Smooth muscle cell (in vitro differentiated cells): ENCODE results near the gene SLC35A3. TPM values are rescaled to one million over a fixed set of nuclear protein-coding genes. Genes with fewer than 3 reads are reported as not detected.
A peak's percentile ranks its signal among the peaks of the same experiment; 100 is the strongest.

Source experiments
- DNase-seq: peaks from one replicate; lab custom pipeline; 2025; ENCODE audit not compliant: unreplicated experiment; lab: John Stamatoyannopoulos, UW
- H2AFZ ChIP-seq: fragments of 200-600 bp; sonication (generic); 2 replicates; pipeline ENCODE4 v1.6.0; 2016; ENCODE audit warnings: antibody characterized with exemption, low read depth, mild to moderate bottlenecking
- H3F3A ChIP-seq: fragments of 200-600 bp; sonication (generic); 2 replicates; pipeline ENCODE4 v1.6.0; 2017; ENCODE audit warnings: antibody characterized with exemption, low read depth
- H3K27ac ChIP-seq: fragments of 200-600 bp; sonication (generic); 2 replicates; pipeline ENCODE4 v1.5.1; 2016; ENCODE audit warnings: low read depth, mild to moderate bottlenecking
- H3K27me3 ChIP-seq: fragments of 200-600 bp; sonication (generic); 2 replicates; pipeline ENCODE4 v1.6.1; 2016; ENCODE audit warnings: low read depth, mild to moderate bottlenecking
- H3K36me3 ChIP-seq: fragments of 200-600 bp; sonication (generic); 2 replicates; pipeline ENCODE4 v1.5.1; 2016; ENCODE audit warnings: low read depth
- H3K4me1 ChIP-seq: fragments of 200-600 bp; sonication (generic); 2 replicates; pipeline ENCODE4 v1.5.1; 2016; ENCODE audit warnings: low read depth
- H3K4me2 ChIP-seq: fragments of 200-600 bp; sonication (generic); 2 replicates; pipeline ENCODE4 v1.6.0; 2016; ENCODE audit warnings: mild to moderate bottlenecking
- H3K4me3 ChIP-seq: fragments of 200-600 bp; sonication (generic); 2 replicates; pipeline ENCODE4 v1.5.1; 2016; ENCODE audit warnings: mild to moderate bottlenecking
- H3K79me2 ChIP-seq: fragments of 200-600 bp; sonication (generic); 2 replicates; pipeline ENCODE4 v1.6.0; 2016; ENCODE audit warnings: low read depth, mild to moderate bottlenecking
- H3K9ac ChIP-seq: fragments of 200-600 bp; sonication (generic); 2 replicates; pipeline ENCODE4 v1.6.0; 2016; ENCODE audit warnings: low read depth
- H3K9me3 ChIP-seq: fragments of 200-600 bp; sonication (generic); replicated peaks from 2 replicates; pipeline ENCODE4 v1.5.1; 2016; ENCODE audit warnings: low read depth
- H4K20me1 ChIP-seq: fragments of 200-600 bp; sonication (generic); 2 replicates; pipeline ENCODE4 v1.6.0; 2016; ENCODE audit warnings: low read depth
- CTCF ChIP-seq: fragments of 200-600 bp; sonication (generic); IDR thresholded peaks from 2 replicates; pipeline ENCODE4 v1.5.1; 2017; ENCODE audit warnings: borderline replicate concordance, mild to moderate bottlenecking, antibody characterized with exemption; ENCODE audit not compliant: insufficient read depth, poor library complexity, severe bottlenecking
- WGBS: methylation state at CpG from one replicate; pipeline ENCODE4 v1.1.7; 2016; ENCODE audit warnings: low lambda C conversion rate; 5-methylcytosine and 5-hydroxymethylcytosine counted together
- polyA plus RNA-seq: library from polyadenylated mRNA; unstranded; fragments of >200 nt; fragmentation: Nextera tagmentation; extraction: Ambion mirVana; gene quantifications from 2 replicates; pipeline ENCODE4 v1.2.1, GENCODE V29; 2016
- total RNA-seq: library from RNA; depleted of rRNA; stranded (reverse); fragments of >200 nt; gene quantifications from 2 replicates; pipeline ENCODE4 v1.2.3, GENCODE V29; 2014

SLC35A3 gene
- total and polyA plus RNA-seq, 2 experiments from 2014 or later = 8.2 to 33.5 TPM

- H3K4me1 ChIP-seq = no peaks in the 10 kb centered on the region
- WGBS = 94% methylated on average over 3 of the region's 3 CpGs
Observed at GRCh38 chr1:99950486-99950885, 19.3 kb upstream of the SLC35A3 start.

GRCh38 chr1:99952522-99952921 is 17.3 kb upstream of the SLC35A3 start:
- 93% methylated on average over 1 of the region's 1 CpG for WGBS
- TF ChIP-seq CTCF = no peak

More at GRCh38 chr1:99950486-99950885, 19.3 kb upstream of the SLC35A3 start:
- TF ChIP-seq CTCF = no peak
- no peaks in the 10 kb centered on the region for H4K20me1 ChIP-seq
- H3K9me3 ChIP-seq = no peaks in the 10 kb centered on the region
- no peaks in the 10 kb centered on the region for H3K36me3 ChIP-seq
- no peak for DNase-seq
- H3F3A ChIP-seq = no peaks in the 10 kb centered on the region
- H3K27ac ChIP-seq = no peak overlapping the region
- H3K79me2 ChIP-seq = no peaks in the 10 kb centered on the region
- H2AFZ ChIP-seq = no peak overlapping the region
- no peaks in the 10 kb centered on the region for H3K27me3 ChIP-seq
- H3K4me3 ChIP-seq = no peak overlapping the region
- H3K4me2 ChIP-seq = no peak overlapping the region
- H3K9ac ChIP-seq = no peak overlapping the region

DNA sequence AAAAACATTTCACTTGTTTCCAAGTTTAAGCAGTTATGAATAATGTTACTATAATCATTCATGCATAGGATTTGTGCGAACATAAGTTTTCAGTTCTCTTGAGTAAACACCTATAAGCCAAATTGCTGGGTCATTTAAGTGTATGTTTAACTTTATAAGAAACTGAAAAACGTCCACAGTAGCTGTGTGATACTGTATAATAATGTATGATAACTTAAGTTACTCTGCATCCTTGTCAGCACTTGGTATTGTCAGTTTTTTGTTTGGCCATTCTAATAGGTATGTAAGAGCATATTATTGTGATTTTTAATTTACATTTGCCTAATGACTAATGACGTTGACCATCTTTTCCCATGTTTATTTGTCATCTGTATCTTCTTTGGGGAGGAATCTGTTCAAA is 14.4 kb upstream of the SLC35A3 start:
- no peak for DNase-seq
- no peaks in the 10 kb centered on the region for H3F3A ChIP-seq
- no peak overlapping the region for H2AFZ ChIP-seq
- no peak overlapping the region for H3K4me3 ChIP-seq
- H3K27me3 ChIP-seq = no peaks in the 10 kb centered on the region
- no peaks in the 10 kb centered on the region for H3K79me2 ChIP-seq
- no peak overlapping the region for H3K27ac ChIP-seq
- TF ChIP-seq CTCF = no peak
- WGBS = 89% methylated on average over 3 of the region's 3 CpGs
- no peaks in the 10 kb centered on the region for H3K36me3 ChIP-seq
- H3K4me1 ChIP-seq = no peaks in the 10 kb centered on the region
- no peaks in the 10 kb centered on the region for H4K20me1 ChIP-seq
- no peaks in the 10 kb centered on the region for H3K9me3 ChIP-seq
- H3K4me2 ChIP-seq = no peak overlapping the region
- no peak overlapping the region for H3K9ac ChIP-seq

More at GRCh38 chr1:99952522-99952921, 17.3 kb upstream of the SLC35A3 start:
- Histone ChIP-seq H3K79me2 (no peaks in the 10 kb centered on the region), H3K27ac (no peak overlapping the region), H3K4me3 (no peak overlapping the region), H3K4me2 (no peak overlapping the region), H3K36me3 (no peaks in the 10 kb centered on the region), H2AFZ (no peak overlapping the region), H3K9me3 (no peaks in the 10 kb centered on the region), H3K27me3 (no peaks in the 10 kb centered on the region), H4K20me1 (no peaks in the 10 kb centered on the region), H3K9ac (no peak overlapping the region), H3F3A (no peaks in the 10 kb centered on the region), H3K4me1 (no peaks in the 10 kb centered on the region)
- no peak for DNase-seq

GRCh38 chr1:99956755-99957154 is 13.0 kb upstream of the SLC35A3 start:
- Histone ChIP-seq H3F3A (no peaks in the 10 kb centered on the region), H3K9ac (no peak overlapping the region), H4K20me1 (no peaks in the 10 kb centered on the region), H3K36me3 (no peaks in the 10 kb centered on the region), H3K4me2 (no peak overlapping the region), H3K4me1 (no peaks in the 10 kb centered on the region), H3K9me3 (no peaks in the 10 kb centered on the region), H3K27ac (peak overlapping the region; percentile 60), H2AFZ (peak overlapping the region; percentile 84), H3K4me3 (peak overlapping the region; percentile 16), H3K27me3 (no peaks in the 10 kb centered on the region), H3K79me2 (no peaks in the 10 kb centered on the region)
- WGBS = 9% methylated on average over 2 of the region's 2 CpGs
- TF ChIP-seq CTCF = no peak
- no peak for DNase-seq
